HCT116 (cell line): ENCODE data around the gene NET1. TPM values are rescaled to one million over a fixed set of nuclear protein-coding genes. Genes with fewer than 3 reads are reported as not detected.

ENCODE experiments used
- ATAC-seq: fragments of 200-7000 bp; cut with Tn5 transposase; 2 replicates; pipeline ENCODE4 v1.9.1; 2020; ENCODE audit warnings: mild to moderate bottlenecking, moderate library complexity
- BruUV-seq: library from RNA; stranded (reverse); fragments of 400-500 nt; replicated peaks from 2 replicates; lab custom pipeline; 2021; lab: Mats Ljungman, UMichigan
- CTCF ChIA-PET: fragments of 300-600 bp; sonication (Branson Sonifier 250); formaldehyde crosslinking; loops from one replicate; lab custom pipeline; 2021; ENCODE audit warnings: antibody characterized with exemption; lab: Charles Lee
- POLR2A ChIA-PET: fragments of 300-600, 350-600 bp; sonication (Branson Sonifier 250); formaldehyde crosslinking; loops from one replicate; lab custom pipeline; 2021; ENCODE audit warnings: antibody characterized with exemption; lab: Charles Lee
- RAD21 ChIA-PET, 2 experiments: fragments of 300-600 bp; sonication (Branson Sonifier 250); formaldehyde crosslinking; loops; one replicate each; lab custom pipeline; 2023; ENCODE audit warnings: low total read pairs in 2 of 2; ENCODE audit not compliant: uncharacterized antibody in 2 of 2, unreplicated experiment in 2 of 2, low non-redundant PET in 1 of 2; lab: Charles Lee
- DNase-seq: peaks from one replicate; pipeline ENCODE4 v3.0.0-alpha.2; 2010; ENCODE audit warnings: low read depth, low spot score
- H2AFZ ChIP-seq: fragments of 200-600 bp; shearing (Covaris generic), sonication (generic); 2 replicates; pipeline ENCODE4 v1.6.1; 2017; ENCODE audit warnings: low read depth, mixed run types, mixed read lengths, antibody characterized with exemption, low read length; ENCODE audit not compliant: poor library complexity, severe bottlenecking
- H3K27ac ChIP-seq: 2 replicates; pipeline ENCODE4 v1.5.1; 2012; ENCODE audit warnings: low read depth, low read length
- H3K27me3 ChIP-seq: fragments of 200-600 bp; sonication (generic); 2 replicates; pipeline ENCODE4 v1.6.1; 2016; ENCODE audit warnings: mixed run types, low read length, mixed read lengths; ENCODE audit not compliant: insufficient read depth
- H3K36me3 ChIP-seq, 2 experiments: fragments of 200-500 bp in 1 of 2; fragments of 200-600 bp in 1 of 2; sonication (Bioruptor generic) in 1 of 2; sonication (generic) in 1 of 2; 2 replicates each; pipeline versions ENCODE4 v1.5.1 to v1.6.1; 2014 to 2016; ENCODE audit warnings: low read length in 2 of 2, inconsistent platforms in 1 of 2, mixed read lengths in 1 of 2, mixed run types in 1 of 2; ENCODE audit not compliant: insufficient read depth in 2 of 2, control insufficient read depth in 1 of 2
- H3K4me1 ChIP-seq, 2 experiments: fragments of 200-600 bp in 1 of 2; sonication (generic) in 1 of 2; 2 replicates each; pipeline versions ENCODE4 v1.5.1 to v1.6.1; 2012 to 2017; ENCODE audit warnings: low read length in 2 of 2, inconsistent platforms in 1 of 2, mild to moderate bottlenecking in 1 of 2, mixed read lengths in 1 of 2, mixed run types in 1 of 2, moderate library complexity in 1 of 2; ENCODE audit not compliant: insufficient read depth in 2 of 2, control insufficient read depth in 1 of 2
- H3K4me2 ChIP-seq: fragments of 200-600 bp; sonication (generic); 2 replicates; pipeline ENCODE4 v1.6.1; 2017; ENCODE audit warnings: mixed run types, low read length, mixed read lengths
- H3K4me3 ChIP-seq, 2 experiments: fragments of 200-600 bp in 1 of 2; sonication (generic) in 1 of 2; replicated peaks in 1 of 2; 2 replicates each; pipeline ENCODE4 v1.5.1; 2011 to 2016; ENCODE audit warnings: low read length in 2 of 2, control low read depth in 1 of 2, low read depth in 1 of 2, mild to moderate bottlenecking in 1 of 2, mixed read lengths in 1 of 2, mixed run types in 1 of 2
- H3K79me2 ChIP-seq: fragments of 200-600 bp; sonication (generic); 2 replicates; pipeline ENCODE4 v1.6.1; 2017; ENCODE audit warnings: mild to moderate bottlenecking, mixed run types, low read length, moderate library complexity, mixed read lengths; ENCODE audit not compliant: insufficient read depth
- H3K9ac ChIP-seq: fragments of 200-600 bp; sonication (generic); 2 replicates; pipeline ENCODE4 v1.6.1; 2016; ENCODE audit warnings: low read length, mixed read lengths
- H3K9me2 ChIP-seq: fragments of 200-600 bp; sonication (generic), shearing (Covaris generic); 2 replicates; pipeline ENCODE4 v1.6.1; 2017; ENCODE audit warnings: mixed run types, mild to moderate bottlenecking, moderate library complexity; ENCODE audit not compliant: insufficient read depth
- H3K9me3 ChIP-seq, 2 experiments: fragments of 200-500 bp in 1 of 2; fragments of 200-600 bp in 1 of 2; sonication (Bioruptor generic) in 1 of 2; sonication (generic) in 1 of 2; 2 replicates each; pipeline ENCODE4 v1.6.1; 2014 to 2017; ENCODE audit warnings: low read length in 2 of 2, mixed read lengths in 2 of 2, inconsistent platforms in 1 of 2, low read depth in 1 of 2, mild to moderate bottlenecking in 1 of 2, mixed run types in 1 of 2, moderate library complexity in 1 of 2; ENCODE audit not compliant: control insufficient read depth in 1 of 2, insufficient read depth in 1 of 2
- H4K20me1 ChIP-seq: fragments of 200-600 bp; sonication (generic), shearing (Covaris generic); 2 replicates; pipeline ENCODE4 v1.6.1; 2017; ENCODE audit warnings: mixed run types, mild to moderate bottlenecking, moderate library complexity; ENCODE audit not compliant: insufficient read depth
- CBX3 ChIP-seq: IDR thresholded peaks from 2 replicates; pipeline ENCODE4 v1.6.1; 2012; ENCODE audit warnings: low read depth
- CEBPB ChIP-seq: IDR thresholded peaks from 2 replicates; pipeline ENCODE4 v1.6.1; 2012; ENCODE audit warnings: low read depth
- ELF1 ChIP-seq: IDR thresholded peaks from 2 replicates; pipeline ENCODE4 v1.6.1; 2012; ENCODE audit warnings: low read depth, borderline replicate concordance
- EZH2phosphoT487 ChIP-seq: fragments of 200-600 bp; IDR thresholded peaks from 2 replicates; pipeline ENCODE4 v1.6.1; 2018; ENCODE audit warnings: antibody characterized with exemption, borderline replicate concordance
- JUND ChIP-seq: IDR thresholded peaks from 2 replicates; pipeline ENCODE4 v1.6.1; 2012
- POLR2A ChIP-seq: IDR thresholded peaks from 2 replicates; pipeline ENCODE4 v1.7.0; 2011; ENCODE audit warnings: borderline replicate concordance; ENCODE audit not compliant: insufficient read depth, insufficient read length; ENCODE audit errors: extremely low read depth
- POLR2AphosphoS5 ChIP-seq: IDR thresholded peaks from 2 replicates; pipeline ENCODE4 v1.6.1; 2011; ENCODE audit warnings: mild to moderate bottlenecking, low read depth, low read length, moderate library complexity
- SIN3A ChIP-seq: IDR thresholded peaks from 2 replicates; pipeline ENCODE4 v1.6.1; 2012; ENCODE audit warnings: low read depth
- SP1 ChIP-seq: IDR thresholded peaks from 2 replicates; pipeline ENCODE4 v1.6.1; 2012; ENCODE audit warnings: low read depth
- SRF ChIP-seq: IDR thresholded peaks from 2 replicates; pipeline ENCODE4 v1.6.1; 2012; ENCODE audit warnings: low read depth
- TCF7L2 ChIP-seq: IDR thresholded peaks from 2 replicates; pipeline ENCODE4 v1.7.0; 2011; ENCODE audit warnings: borderline replicate concordance, inconsistent platforms; ENCODE audit not compliant: insufficient read depth, insufficient read length; ENCODE audit errors: extremely low read depth
- YY1 ChIP-seq: IDR thresholded peaks from 2 replicates; pipeline ENCODE4 v1.6.1; 2011; ENCODE audit warnings: low read length, low read depth, moderate library complexity, mild to moderate bottlenecking; ENCODE audit not compliant: insufficient replicate concordance; ENCODE audit errors: extremely low read depth
- ZFX ChIP-seq: fragments of 450-650 bp; IDR thresholded peaks from 2 replicates; pipeline ENCODE4 v1.6.1; 2017
- intact Hi-C: fragments of 100-400 bp; cut with micrococcal nuclease; formaldehyde crosslinking; loops from 2 replicates; pipeline ENCODE4 v1.10.0; 2022
- total RNA-seq: library from RNA; stranded (reverse); gene quantifications from one replicate; pipeline ENCODE4 v1.2.1, GENCODE V29; 2021; ENCODE audit not compliant: unreplicated experiment
- TF ChIP-seq, protein P1 (sequence below): IDR thresholded peaks from 2 replicates; pipeline ENCODE4 v1.6.1; 2012
- TF ChIP-seq, protein P2 (sequence below): IDR thresholded peaks from 2 replicates; pipeline ENCODE4 v1.6.1; 2012; ENCODE audit warnings: low read depth
- TF ChIP-seq, protein P3 (sequence below), 3 experiments: fragments of 200-600 bp in 1 of 3; sonication (generic) in 1 of 3; IDR thresholded peaks in 2 of 3; conservative IDR thresholded peaks in 1 of 3; 2 replicates each; pipeline ENCODE4 v1.5.1; 2012 to 2017; ENCODE audit warnings: low read depth in 2 of 3, low read length in 2 of 3, antibody characterized with exemption in 1 of 3, borderline replicate concordance in 1 of 3, control low read depth in 1 of 3, mild to moderate bottlenecking in 1 of 3, mixed read lengths in 1 of 3, mixed run types in 1 of 3, moderate library complexity in 1 of 3; ENCODE audit not compliant: insufficient read depth in 1 of 3
- TF ChIP-seq, protein P4 (sequence below): IDR thresholded peaks from 2 replicates; pipeline ENCODE4 v1.6.1; 2011; ENCODE audit warnings: mild to moderate bottlenecking, low read length, moderate library complexity; ENCODE audit not compliant: insufficient replicate concordance; ENCODE audit errors: extremely low read depth
- TF ChIP-seq, protein P5 (sequence below): IDR thresholded peaks from 2 replicates; pipeline ENCODE4 v1.6.1; 2012

NET1 gene
- total RNA-seq, 1 experiment from 2014 or later: 51.2 TPM

DNA sequence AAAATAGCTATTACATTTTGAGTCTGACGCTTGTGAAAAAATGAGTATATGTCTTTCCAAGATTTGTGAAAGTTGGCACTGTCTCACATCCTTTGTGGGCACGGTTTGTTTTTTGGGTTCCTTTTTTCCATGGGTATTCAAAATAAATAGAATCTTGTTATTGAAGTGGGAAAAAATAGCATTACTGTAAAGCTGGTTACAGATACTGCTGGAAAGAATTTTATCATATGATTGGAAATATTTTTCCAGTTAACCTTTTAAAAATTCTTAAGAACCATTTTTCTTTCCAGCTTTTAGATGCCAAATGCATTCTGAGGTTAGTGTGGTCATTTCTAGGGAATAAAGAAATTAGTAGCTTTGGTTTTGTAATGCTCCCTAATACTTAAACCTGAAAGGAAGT lies 11.4 kb downstream of the NET1 start:
- ATAC-seq: no peak
- BruUV-seq: no TSS peak
- H3K9me2 ChIP-seq: no peaks in the 10 kb centered on the region
- no peaks in the 10 kb centered on the region for H3K4me1 ChIP-seq
- peaks cover 0 to 3% of the 10 kb centered on the region in 2 experiments; a peak in 1 of 4 replicates for H3K36me3 ChIP-seq
- peaks cover 6% of the 10 kb centered on the region; the same call in 1 of the 2 replicates for H4K20me1 ChIP-seq
- no peaks in the 10 kb centered on the region for H3K27me3 ChIP-seq
- ChIA-PET RAD21 (no interaction called here), CTCF (interaction anchor here (1.4 to 2.9 kb wide), 3 partner anchors 10 to 609 kb away, joined by 3 to 23 read pairs (median 3); no protein-coding TSS in a partner anchor), POLR2A (no interaction called here)
- DNase-seq: no peak
- H3K4me3 ChIP-seq: no peak overlapping the region
- peaks cover 94% of the 10 kb centered on the region for H3K79me2 ChIP-seq
- TF ChIP-seq, protein P1, sequence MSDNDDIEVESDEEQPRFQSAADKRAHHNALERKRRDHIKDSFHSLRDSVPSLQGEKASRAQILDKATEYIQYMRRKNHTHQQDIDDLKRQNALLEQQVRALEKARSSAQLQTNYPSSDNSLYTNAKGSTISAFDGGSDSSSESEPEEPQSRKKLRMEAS: no peak
- no peak for TF ChIP-seq SRF
- no peak for TF ChIP-seq ZFX
- TF ChIP-seq ELF1: no peak
- TF ChIP-seq SP1: no peak
- TF ChIP-seq YY1: no peak
- no peak for TF ChIP-seq TCF7L2
- no peak for TF ChIP-seq EZH2phosphoT487
- no peak for TF ChIP-seq SIN3A
- TF ChIP-seq, protein P2, sequence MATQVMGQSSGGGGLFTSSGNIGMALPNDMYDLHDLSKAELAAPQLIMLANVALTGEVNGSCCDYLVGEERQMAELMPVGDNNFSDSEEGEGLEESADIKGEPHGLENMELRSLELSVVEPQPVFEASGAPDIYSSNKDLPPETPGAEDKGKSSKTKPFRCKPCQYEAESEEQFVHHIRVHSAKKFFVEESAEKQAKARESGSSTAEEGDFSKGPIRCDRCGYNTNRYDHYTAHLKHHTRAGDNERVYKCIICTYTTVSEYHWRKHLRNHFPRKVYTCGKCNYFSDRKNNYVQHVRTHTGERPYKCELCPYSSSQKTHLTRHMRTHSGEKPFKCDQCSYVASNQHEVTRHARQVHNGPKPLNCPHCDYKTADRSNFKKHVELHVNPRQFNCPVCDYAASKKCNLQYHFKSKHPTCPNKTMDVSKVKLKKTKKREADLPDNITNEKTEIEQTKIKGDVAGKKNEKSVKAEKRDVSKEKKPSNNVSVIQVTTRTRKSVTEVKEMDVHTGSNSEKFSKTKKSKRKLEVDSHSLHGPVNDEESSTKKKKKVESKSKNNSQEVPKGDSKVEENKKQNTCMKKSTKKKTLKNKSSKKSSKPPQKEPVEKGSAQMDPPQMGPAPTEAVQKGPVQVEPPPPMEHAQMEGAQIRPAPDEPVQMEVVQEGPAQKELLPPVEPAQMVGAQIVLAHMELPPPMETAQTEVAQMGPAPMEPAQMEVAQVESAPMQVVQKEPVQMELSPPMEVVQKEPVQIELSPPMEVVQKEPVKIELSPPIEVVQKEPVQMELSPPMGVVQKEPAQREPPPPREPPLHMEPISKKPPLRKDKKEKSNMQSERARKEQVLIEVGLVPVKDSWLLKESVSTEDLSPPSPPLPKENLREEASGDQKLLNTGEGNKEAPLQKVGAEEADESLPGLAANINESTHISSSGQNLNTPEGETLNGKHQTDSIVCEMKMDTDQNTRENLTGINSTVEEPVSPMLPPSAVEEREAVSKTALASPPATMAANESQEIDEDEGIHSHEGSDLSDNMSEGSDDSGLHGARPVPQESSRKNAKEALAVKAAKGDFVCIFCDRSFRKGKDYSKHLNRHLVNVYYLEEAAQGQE: no peak
- no peak for TF ChIP-seq CEBPB
- no peak for TF ChIP-seq CBX3
- no peak for TF ChIP-seq POLR2A
- no peak for TF ChIP-seq JUND
- TF ChIP-seq POLR2AphosphoS5: no peak
- TF ChIP-seq, protein P3, sequence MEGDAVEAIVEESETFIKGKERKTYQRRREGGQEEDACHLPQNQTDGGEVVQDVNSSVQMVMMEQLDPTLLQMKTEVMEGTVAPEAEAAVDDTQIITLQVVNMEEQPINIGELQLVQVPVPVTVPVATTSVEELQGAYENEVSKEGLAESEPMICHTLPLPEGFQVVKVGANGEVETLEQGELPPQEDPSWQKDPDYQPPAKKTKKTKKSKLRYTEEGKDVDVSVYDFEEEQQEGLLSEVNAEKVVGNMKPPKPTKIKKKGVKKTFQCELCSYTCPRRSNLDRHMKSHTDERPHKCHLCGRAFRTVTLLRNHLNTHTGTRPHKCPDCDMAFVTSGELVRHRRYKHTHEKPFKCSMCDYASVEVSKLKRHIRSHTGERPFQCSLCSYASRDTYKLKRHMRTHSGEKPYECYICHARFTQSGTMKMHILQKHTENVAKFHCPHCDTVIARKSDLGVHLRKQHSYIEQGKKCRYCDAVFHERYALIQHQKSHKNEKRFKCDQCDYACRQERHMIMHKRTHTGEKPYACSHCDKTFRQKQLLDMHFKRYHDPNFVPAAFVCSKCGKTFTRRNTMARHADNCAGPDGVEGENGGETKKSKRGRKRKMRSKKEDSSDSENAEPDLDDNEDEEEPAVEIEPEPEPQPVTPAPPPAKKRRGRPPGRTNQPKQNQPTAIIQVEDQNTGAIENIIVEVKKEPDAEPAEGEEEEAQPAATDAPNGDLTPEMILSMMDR (IDR thresholded peaks at IDR 0.05 in 2 of 3, conservative IDR thresholded peaks at IDR 0.05 in 1 of 3; ENCODE audit: borderline replicate concordance in 1 of 3, insufficient read depth in 1 of 3, low read depth in 2 of 3, low read length in 2 of 3): no peak
- TF ChIP-seq, protein P4, sequence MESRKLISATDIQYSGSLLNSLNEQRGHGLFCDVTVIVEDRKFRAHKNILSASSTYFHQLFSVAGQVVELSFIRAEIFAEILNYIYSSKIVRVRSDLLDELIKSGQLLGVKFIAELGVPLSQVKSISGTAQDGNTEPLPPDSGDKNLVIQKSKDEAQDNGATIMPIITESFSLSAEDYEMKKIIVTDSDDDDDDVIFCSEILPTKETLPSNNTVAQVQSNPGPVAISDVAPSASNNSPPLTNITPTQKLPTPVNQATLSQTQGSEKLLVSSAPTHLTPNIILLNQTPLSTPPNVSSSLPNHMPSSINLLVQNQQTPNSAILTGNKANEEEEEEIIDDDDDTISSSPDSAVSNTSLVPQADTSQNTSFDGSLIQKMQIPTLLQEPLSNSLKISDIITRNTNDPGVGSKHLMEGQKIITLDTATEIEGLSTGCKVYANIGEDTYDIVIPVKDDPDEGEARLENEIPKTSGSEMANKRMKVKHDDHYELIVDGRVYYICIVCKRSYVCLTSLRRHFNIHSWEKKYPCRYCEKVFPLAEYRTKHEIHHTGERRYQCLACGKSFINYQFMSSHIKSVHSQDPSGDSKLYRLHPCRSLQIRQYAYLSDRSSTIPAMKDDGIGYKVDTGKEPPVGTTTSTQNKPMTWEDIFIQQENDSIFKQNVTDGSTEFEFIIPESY: no peak
- TF ChIP-seq, protein P5, sequence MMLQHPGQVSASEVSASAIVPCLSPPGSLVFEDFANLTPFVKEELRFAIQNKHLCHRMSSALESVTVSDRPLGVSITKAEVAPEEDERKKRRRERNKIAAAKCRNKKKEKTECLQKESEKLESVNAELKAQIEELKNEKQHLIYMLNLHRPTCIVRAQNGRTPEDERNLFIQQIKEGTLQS: no peak
- intact Hi-C loops: no loop called here
- no peaks in the 10 kb centered on the region; a peak in 1 of 4 replicates for H3K9me3 ChIP-seq
- no peak overlapping the region for H3K4me2 ChIP-seq
- H2AFZ ChIP-seq: no peak overlapping the region
- no peak overlapping the region for H3K9ac ChIP-seq
- no peak overlapping the region for H3K27ac ChIP-seq
